HFFc6 (cell line): ENCODE measurements around the gene DNTT. TPM values are rescaled to one million over a fixed set of nuclear protein-coding genes. Genes with fewer than 3 reads are reported as not detected.

Experiments used
- DNase-seq: peaks from one replicate; pipeline ENCODE4 v3.0.0-alpha.2; 2018
- H3K27ac Mint-ChIP-seq: 2 replicates; pipeline ENCODE4 v1.8.0; 2020; ENCODE audit warnings: mild to moderate bottlenecking, mixed read lengths
- H3K27me3 Mint-ChIP-seq: 2 replicates; pipeline ENCODE4 v1.8.0; 2021; ENCODE audit warnings: mild to moderate bottlenecking, moderate library complexity, mixed read lengths; ENCODE audit not compliant: insufficient read depth
- H3K36me3 Mint-ChIP-seq: 2 replicates; pipeline ENCODE4 v1.8.0; 2021; ENCODE audit warnings: low read depth, mixed read lengths
- H3K4me1 Mint-ChIP-seq: 2 replicates; pipeline ENCODE4 v1.8.0; 2020; ENCODE audit warnings: low read depth, mixed read lengths
- H3K4me3 Mint-ChIP-seq: 2 replicates; pipeline ENCODE4 v1.8.0; 2020; ENCODE audit warnings: mild to moderate bottlenecking, moderate library complexity, mixed read lengths
- H3K9me3 Mint-ChIP-seq: 2 replicates; pipeline ENCODE4 v1.8.0; 2020; ENCODE audit warnings: mild to moderate bottlenecking, mixed read lengths
- total RNA-seq, 6 experiments: library from RNA; stranded (reverse); fragmentation: NEBNext Ultra II Directional; extraction: Animal tissue kit (Norgen Biotek cat#: 25700); gene quantifications; 2 replicates in 1 of 6; 3 replicates in 5 of 6; pipeline ENCODE4 v1.2.3, GENCODE V29; 2021
- TF ChIP-seq, protein P1 (sequence below): fragments of 200-600 bp; sonication (generic); IDR thresholded peaks from 2 replicates; pipeline ENCODE4 v1.5.0; 2021; ENCODE audit warnings: antibody characterized with exemption, mild to moderate bottlenecking

DNTT gene
- total RNA-seq, 6 experiments from 2014 or later = not detected

DNA sequence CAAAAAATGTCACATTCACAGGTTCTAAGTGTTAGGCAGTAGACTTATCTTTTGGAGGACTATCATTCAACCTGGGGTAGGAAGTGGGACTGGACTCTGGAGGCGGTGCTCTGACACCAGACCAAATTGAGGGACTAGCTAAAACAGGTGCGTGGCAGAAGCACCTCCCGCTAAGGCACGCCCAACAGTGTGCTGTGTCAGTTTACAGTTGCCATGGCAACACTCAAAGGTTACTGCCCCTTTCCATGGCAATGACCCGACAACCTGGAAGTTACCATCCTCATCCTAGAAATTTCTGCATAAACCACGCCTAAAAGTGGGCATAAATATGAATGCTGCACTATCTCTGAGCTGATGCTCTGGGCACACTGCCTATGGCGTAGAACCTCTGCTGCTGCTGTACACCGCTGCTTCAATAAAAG is 18.9 kb upstream of the DNTT start:
- no peak overlapping the region for H3K27ac Mint-ChIP-seq
- no peak overlapping the region for H3K4me3 Mint-ChIP-seq
- H3K27me3 Mint-ChIP-seq = peaks cover 2% of the 10 kb centered on the region; the same call in 1 of the 2 replicates
- H3K36me3 Mint-ChIP-seq = no peaks in the 10 kb centered on the region
- H3K9me3 Mint-ChIP-seq = no peaks in the 10 kb centered on the region
- DNase-seq = no peak
- TF ChIP-seq, protein P1, sequence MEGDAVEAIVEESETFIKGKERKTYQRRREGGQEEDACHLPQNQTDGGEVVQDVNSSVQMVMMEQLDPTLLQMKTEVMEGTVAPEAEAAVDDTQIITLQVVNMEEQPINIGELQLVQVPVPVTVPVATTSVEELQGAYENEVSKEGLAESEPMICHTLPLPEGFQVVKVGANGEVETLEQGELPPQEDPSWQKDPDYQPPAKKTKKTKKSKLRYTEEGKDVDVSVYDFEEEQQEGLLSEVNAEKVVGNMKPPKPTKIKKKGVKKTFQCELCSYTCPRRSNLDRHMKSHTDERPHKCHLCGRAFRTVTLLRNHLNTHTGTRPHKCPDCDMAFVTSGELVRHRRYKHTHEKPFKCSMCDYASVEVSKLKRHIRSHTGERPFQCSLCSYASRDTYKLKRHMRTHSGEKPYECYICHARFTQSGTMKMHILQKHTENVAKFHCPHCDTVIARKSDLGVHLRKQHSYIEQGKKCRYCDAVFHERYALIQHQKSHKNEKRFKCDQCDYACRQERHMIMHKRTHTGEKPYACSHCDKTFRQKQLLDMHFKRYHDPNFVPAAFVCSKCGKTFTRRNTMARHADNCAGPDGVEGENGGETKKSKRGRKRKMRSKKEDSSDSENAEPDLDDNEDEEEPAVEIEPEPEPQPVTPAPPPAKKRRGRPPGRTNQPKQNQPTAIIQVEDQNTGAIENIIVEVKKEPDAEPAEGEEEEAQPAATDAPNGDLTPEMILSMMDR = no peak
- no peaks in the 10 kb centered on the region for H3K4me1 Mint-ChIP-seq

DNA sequence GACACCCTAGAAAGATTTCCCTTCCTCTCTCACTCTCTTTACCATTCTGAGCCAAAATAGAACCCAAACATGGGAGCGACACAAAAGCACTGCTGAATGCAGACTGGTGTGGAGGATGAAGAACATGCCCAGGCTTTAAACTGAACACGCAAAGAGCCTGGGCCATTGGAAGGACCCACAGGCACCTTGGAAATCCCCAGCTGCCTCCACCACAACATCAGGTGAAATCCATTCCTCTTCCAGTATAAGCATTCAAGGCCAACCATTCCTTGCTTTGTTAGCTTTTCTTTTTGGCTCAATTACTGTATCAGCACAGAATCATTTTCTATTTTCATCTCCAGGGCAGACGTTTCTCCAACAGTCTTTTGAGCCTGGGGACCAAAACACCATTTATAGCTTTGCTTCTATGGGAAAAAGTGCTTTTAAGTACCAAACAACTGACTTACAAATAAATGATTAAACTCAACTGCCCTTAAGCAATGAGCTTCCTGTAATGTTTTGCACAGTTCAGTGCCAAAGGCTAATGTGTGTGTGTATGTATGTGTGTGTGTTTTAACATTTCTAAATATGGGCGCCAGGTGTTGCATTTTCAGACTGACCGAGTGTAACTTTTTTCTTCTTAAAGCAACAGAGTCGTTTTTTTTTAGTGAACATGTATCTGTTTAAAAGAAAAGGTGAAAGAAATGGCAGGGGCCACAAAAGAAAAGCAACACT is 16.7 kb upstream of the DNTT start:
- H3K27me3 Mint-ChIP-seq = peaks cover 2% of the 10 kb centered on the region; the same call in 1 of the 2 replicates
- no peak overlapping the region for H3K4me3 Mint-ChIP-seq
- H3K4me1 Mint-ChIP-seq = no peaks in the 10 kb centered on the region
- H3K36me3 Mint-ChIP-seq = no peaks in the 10 kb centered on the region
- no peaks in the 10 kb centered on the region for H3K9me3 Mint-ChIP-seq
- no peak overlapping the region for H3K27ac Mint-ChIP-seq
- no peak for DNase-seq
- TF ChIP-seq, protein P1 = no peak

GRCh38 chr10:96288151-96288621 is 16.0 kb upstream of the DNTT start:
- no peak for DNase-seq
- Mint-ChIP-seq H3K9me3 (no peaks in the 10 kb centered on the region), H3K27me3 (peaks cover 2% of the 10 kb centered on the region; the same call in 1 of the 2 replicates), H3K4me1 (no peaks in the 10 kb centered on the region), H3K4me3 (no peak overlapping the region), H3K27ac (no peak overlapping the region), H3K36me3 (no peaks in the 10 kb centered on the region)
- TF ChIP-seq, protein P1 = no peak

- DNase-seq = no peak
- Mint-ChIP-seq H3K27ac (no peak overlapping the region), H3K4me3 (no peak overlapping the region), H3K27me3 (peaks cover 2% of the 10 kb centered on the region; the same call in 1 of the 2 replicates), H3K4me1 (no peaks in the 10 kb centered on the region), H3K9me3 (no peaks in the 10 kb centered on the region), H3K36me3 (no peaks in the 10 kb centered on the region)
- TF ChIP-seq, protein P1 = no peak
Measured at GRCh38 chr10:96289218-96289910, 14.9 kb upstream of the DNTT start.

- Mint-ChIP-seq H3K4me3 (no peak overlapping the region), H3K27ac (no peak overlapping the region), H3K4me1 (no peaks in the 10 kb centered on the region), H3K9me3 (no peaks in the 10 kb centered on the region), H3K36me3 (no peaks in the 10 kb centered on the region), H3K27me3 (peaks cover 2% of the 10 kb centered on the region; the same call in 1 of the 2 replicates)
- no peak for DNase-seq
- TF ChIP-seq, protein P1 = no peak
Measured at GRCh38 chr10:96290368-96291133, 13.7 kb upstream of the DNTT start.
